H1 (cell line): ENCODE measurements around the gene UBR3. TPM values are rescaled to one million over a fixed set of nuclear protein-coding genes. Genes with fewer than 3 reads are reported as not detected.

ENCODE experiments used
- CTCF ChIA-PET: fragments of 300-600 bp; sonication (Branson Sonifier 250); formaldehyde crosslinking; loops from one replicate; lab custom pipeline; 2021; ENCODE audit not compliant: partially characterized antibody; lab: Charles Lee
- POLR2A ChIA-PET: fragments of 300-600 bp; sonication (Branson Sonifier 250); formaldehyde crosslinking; loops from one replicate; lab custom pipeline; 2021; ENCODE audit warnings: inconsistent platforms; ENCODE audit not compliant: partially characterized antibody; lab: Charles Lee
- DNase-seq, 2 experiments: peaks; one replicate each; pipeline versions ENCODE4 v3.0.0 to v3.0.0-alpha.2; 2010 to 2022; ENCODE audit warnings: low spot score in 2 of 2, low read depth in 1 of 2, mixed read lengths in 1 of 2
- FAIRE-seq: peaks from 2 replicates; lab custom pipeline; 2011; peaks lifted over from hg19 to GRCh38; lab: Jason Lieb, UNC
- H2AFZ ChIP-seq: 2 replicates; pipeline ENCODE4 v1.8.1; 2012; ENCODE audit warnings: low read length, inconsistent platforms
- H2AK5ac ChIP-seq: 2 replicates; pipeline ENCODE4 v1.6.1; 2013; ENCODE audit warnings: low read depth, low read length
- H2BK120ac ChIP-seq: replicated peaks from 2 replicates; pipeline ENCODE3; 2013; ENCODE audit warnings: low read depth, low read length, inconsistent platforms
- H2BK12ac ChIP-seq: 2 replicates; pipeline ENCODE4 v1.6.1; 2013; ENCODE audit warnings: low read depth, low read length
- H2BK15ac ChIP-seq: 2 replicates; pipeline ENCODE4 v1.6.1; 2013; ENCODE audit warnings: low read length
- H2BK20ac ChIP-seq: 2 replicates; pipeline ENCODE4 v1.6.1; 2013; ENCODE audit warnings: low read length
- H2BK5ac ChIP-seq: 2 replicates; pipeline ENCODE4 v1.6.1; 2013; ENCODE audit warnings: low read depth, low read length
- H3K14ac ChIP-seq: 2 replicates; pipeline ENCODE4 v1.6.1; 2013; ENCODE audit warnings: inconsistent platforms; ENCODE audit not compliant: insufficient read length
- H3K18ac ChIP-seq: 2 replicates; pipeline ENCODE4 v1.6.1; 2013; ENCODE audit warnings: low read length; ENCODE audit errors: extremely low read depth
- H3K23ac ChIP-seq: 2 replicates; pipeline ENCODE4 v1.6.1; 2013; ENCODE audit warnings: inconsistent platforms; ENCODE audit not compliant: insufficient read length
- H3K23me2 ChIP-seq: 2 replicates; pipeline ENCODE4 v1.6.1; 2013; ENCODE audit warnings: low read depth, low read length
- H3K27ac ChIP-seq: 2 replicates; pipeline ENCODE4 v1.6.1; 2011; ENCODE audit warnings: low read depth, low read length, inconsistent platforms
- H3K27me3 ChIP-seq, 4 experiments: replicated peaks in 1 of 4; 1 replicate in 1 of 4; 2 replicates in 3 of 4; pipeline versions ENCODE4 v1.6.1 to v1.8.1; 2011 to 2013; ENCODE audit warnings: low read length in 3 of 4, mild to moderate bottlenecking in 3 of 4, inconsistent platforms in 2 of 4, mixed read lengths in 2 of 4, moderate library complexity in 1 of 4; ENCODE audit not compliant: control insufficient read depth in 3 of 4, insufficient read depth in 3 of 4; ENCODE audit errors: extremely low read depth in 1 of 4
- H3K36me3 ChIP-seq, 4 experiments: 2 replicates each; pipeline versions ENCODE4 v1.6.1 to v1.8.1; 2011 to 2013; ENCODE audit warnings: mild to moderate bottlenecking in 4 of 4, low read length in 3 of 4, moderate library complexity in 2 of 4, control low read depth in 1 of 4, inconsistent platforms in 1 of 4; ENCODE audit not compliant: insufficient read depth in 4 of 4, control insufficient read depth in 2 of 4
- H3K4ac ChIP-seq: replicated peaks from 2 replicates; pipeline ENCODE3; 2013; ENCODE audit warnings: low read length, low read depth, mixed read lengths, inconsistent platforms; ENCODE audit not compliant: insufficient read length
- H3K4me1 ChIP-seq, 4 experiments: replicated peaks in 1 of 4; 1 replicate in 1 of 4; 2 replicates in 3 of 4; pipeline versions ENCODE4 v1.6.1 to v1.8.1; 2011 to 2013; ENCODE audit warnings: low read length in 3 of 4, inconsistent platforms in 2 of 4, mixed read lengths in 1 of 4; ENCODE audit not compliant: insufficient read depth in 4 of 4, control insufficient read depth in 3 of 4
- H3K4me2 ChIP-seq, 2 experiments: 2 replicates each; pipeline versions ENCODE4 v1.6.1 to v1.8.1; 2011 to 2013; ENCODE audit warnings: low read depth in 2 of 2, low read length in 2 of 2, control low read depth in 1 of 2, inconsistent platforms in 1 of 2, mild to moderate bottlenecking in 1 of 2; ENCODE audit not compliant: insufficient read depth in 1 of 2
- H3K4me3 ChIP-seq, 4 experiments: fragments of 200-600, 300-600 bp in 1 of 4; sonication (generic), shearing (Covaris generic), sonication (Bioruptor Twin) in 1 of 4; 2 replicates each; pipeline versions ENCODE4 v1.5.1 to v1.8.1; 2011 to 2016; ENCODE audit warnings: low read length in 4 of 4, low read depth in 3 of 4, control low read depth in 2 of 4, inconsistent platforms in 2 of 4, mild to moderate bottlenecking in 2 of 4, mixed read lengths in 1 of 4, moderate library complexity in 1 of 4; ENCODE audit not compliant: insufficient read depth in 2 of 4; ENCODE audit errors: extremely low read depth in 1 of 4
- H3K56ac ChIP-seq: replicated peaks from 2 replicates; pipeline ENCODE3; 2013; ENCODE audit warnings: low read depth, mild to moderate bottlenecking, mixed read lengths, low read length, inconsistent platforms; ENCODE audit not compliant: insufficient read length
- H3K79me1 ChIP-seq: 2 replicates; pipeline ENCODE4 v1.6.1; 2013; ENCODE audit warnings: low read depth, low read length, control low read depth
- H3K79me2 ChIP-seq, 2 experiments: 2 replicates each; pipeline versions ENCODE4 v1.6.1 to v1.8.1; 2012 to 2013; ENCODE audit warnings: low read length in 2 of 2, mild to moderate bottlenecking in 2 of 2, inconsistent platforms in 1 of 2; ENCODE audit not compliant: insufficient read depth in 2 of 2, control insufficient read depth in 1 of 2
- H3K9ac ChIP-seq, 4 experiments: replicated peaks in 1 of 4; 1 replicate in 1 of 4; 2 replicates in 3 of 4; pipeline versions ENCODE4 v1.6.1 to v1.8.1; 2011 to 2013; ENCODE audit warnings: low read depth in 3 of 4, low read length in 3 of 4, control low read depth in 2 of 4, mild to moderate bottlenecking in 2 of 4, moderate library complexity in 2 of 4, inconsistent platforms in 1 of 4; ENCODE audit errors: extremely low read depth in 1 of 4
- H3K9me3 ChIP-seq, 2 experiments: 2 replicates each; pipeline versions ENCODE4 v1.6.1 to v1.8.1; 2012 to 2013; ENCODE audit warnings: mild to moderate bottlenecking in 2 of 2, moderate library complexity in 2 of 2, control low read depth in 1 of 2, inconsistent platforms in 1 of 2, low read depth in 1 of 2, low read length in 1 of 2, mixed read lengths in 1 of 2; ENCODE audit not compliant: insufficient read depth in 2 of 2
- H4K20me1 ChIP-seq, 2 experiments: replicated peaks in 1 of 2; 2 replicates each; pipeline versions ENCODE3 to v1.8.1; 2011 to 2013; ENCODE audit warnings: inconsistent platforms in 2 of 2, low read length in 2 of 2, mild to moderate bottlenecking in 1 of 2; ENCODE audit not compliant: insufficient read depth in 2 of 2, control insufficient read depth in 1 of 2
- H4K5ac ChIP-seq: 2 replicates; pipeline ENCODE4 v1.6.1; 2013; ENCODE audit warnings: low read length, low read depth, mixed read lengths, inconsistent platforms; ENCODE audit not compliant: insufficient read length
- H4K8ac ChIP-seq: 2 replicates; pipeline ENCODE4 v1.8.0; 2013; ENCODE audit warnings: mild to moderate bottlenecking, moderate library complexity, low read length, inconsistent platforms; ENCODE audit not compliant: insufficient read depth; ENCODE audit errors: extremely low read depth
- H4K91ac ChIP-seq: replicated peaks from 2 replicates; pipeline ENCODE3; 2013; ENCODE audit warnings: low read length, mixed read lengths, inconsistent platforms; ENCODE audit not compliant: insufficient read length
- CTBP2 ChIP-seq: IDR thresholded peaks from 2 replicates; pipeline ENCODE4 v1.7.0; 2011; ENCODE audit warnings: borderline replicate concordance, mild to moderate bottlenecking, moderate library complexity, mixed read lengths, low read length; ENCODE audit not compliant: insufficient read depth, insufficient read length
- HDAC2 ChIP-seq, 2 experiments: fragments of 300-600 bp in 1 of 2; sonication (generic) in 1 of 2; IDR thresholded peaks; 2 replicates each; pipeline ENCODE4 v1.6.1; 2011 to 2012; ENCODE audit warnings: low read depth in 2 of 2, low read length in 2 of 2, mild to moderate bottlenecking in 2 of 2, moderate library complexity in 2 of 2, borderline replicate concordance in 1 of 2, inconsistent platforms in 1 of 2
- MAFK ChIP-seq: IDR thresholded peaks from 2 replicates; pipeline ENCODE4 v1.6.1; 2012; ENCODE audit warnings: low read depth, mild to moderate bottlenecking, improper control_type of control experiment, low read length
- WGBS, 2 experiments: shearing (Covaris generic) in 1 of 2; methylation state at CpG; one replicate each; pipeline versions ENCODE4 v1.1.6 to v1.1.7; 2013 to 2015; ENCODE audit warnings: low lambda C conversion rate in 2 of 2, mixed read lengths in 2 of 2, inconsistent platforms in 1 of 2, low coverage in 1 of 2, missing lambda C conversion rate in 1 of 2; ENCODE audit not compliant: insufficient replicate concordance in 2 of 2, insufficient coverage in 1 of 2, insufficient read length in 1 of 2; ENCODE audit errors: extremely low coverage in 1 of 2, missing lambda C conversion rate in 1 of 2; 5-methylcytosine and 5-hydroxymethylcytosine counted together
- polyA plus RNA-seq, 7 experiments: library from polyadenylated mRNA; depleted of rRNA in 3 of 7; stranded (reverse) in 5 of 7; unstranded in 2 of 7; fragments of >200 nt in 5 of 7; fragments of 200-250 nt in 2 of 7; gene quantifications; 1 replicate in 5 of 7; 2 replicates in 1 of 7; 4 replicates in 1 of 7; pipeline versions ENCODE4 v1.2.1 to v1.2.3, GENCODE V29; 2011 to 2013; ENCODE audit warnings: missing spikeins in 2 of 7, mixed read lengths in 2 of 7
- total RNA-seq: library from RNA; stranded (reverse); fragmentation: NEBNext Ultra II Directional; extraction: Animal tissue kit (Norgen Biotek cat#: 25700); gene quantifications from 2 replicates; pipeline ENCODE4 v1.2.1, GENCODE V29; 2021

UBR3 gene
- total and polyA plus RNA-seq, 2 of the 8 experiments (the other 6 are each of a cell fraction or from before 2014, with no cell fraction given), result 3.7 to 17.7 TPM

DNA sequence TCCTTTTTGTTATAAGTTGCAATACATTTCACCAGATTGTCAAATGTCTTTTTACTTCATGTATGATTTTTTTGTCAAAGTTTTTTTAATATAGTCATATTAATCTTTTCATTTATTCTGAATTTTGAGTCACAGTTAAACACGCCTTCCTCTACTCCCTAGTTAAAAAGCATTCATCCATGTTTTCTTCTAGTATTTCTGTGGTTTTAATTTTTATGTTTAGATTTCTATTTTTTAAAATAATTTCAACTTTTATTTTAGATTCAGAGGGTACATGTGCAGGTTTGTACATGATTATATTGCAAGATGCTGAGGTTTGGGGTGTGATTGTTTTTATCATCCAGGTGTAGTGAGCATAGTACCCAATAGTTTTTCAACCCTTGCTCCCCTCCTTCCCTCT is 204.0 kb downstream of the UBR3 start:
- no peak for FAIRE-seq
- Histone ChIP-seq H3K4me2 (no peak overlapping the region), H2AK5ac (no peak overlapping the region), H2BK5ac (no peak overlapping the region), H2BK12ac (no peak overlapping the region), H3K79me2 (no peaks in the 10 kb centered on the region), H3K27ac (no peak overlapping the region), H2BK120ac (no peak overlapping the region), H3K4ac (no peak overlapping the region), H3K27me3 (no peaks in the 10 kb centered on the region), H3K79me1 (no peaks in the 10 kb centered on the region), H3K23me2 (no peaks in the 10 kb centered on the region), H3K14ac (no peak overlapping the region)
- 96% methylated on average over 1 of the region's 1 CpG; no CpG with 5 or more reads in 1 of the 2 experiments for WGBS, 2 experiments
- CTCF ChIA-PET, result no interaction called here
- TF ChIP-seq HDAC2 (IDR thresholded peaks at IDR 0.05; ENCODE audit: borderline replicate concordance in 1 of 2, low read depth in 2 of 2, low read length in 2 of 2) (no peak), CTBP2 (no peak), MAFK (no peak)
- TF ChIP-seq, all 59 proteins: peak for 0
- no peak overlapping the region for H4K8ac ChIP-seq
- H2AFZ ChIP-seq, result no peak overlapping the region
- no peak overlapping the region for H3K23ac ChIP-seq
- DNase-seq, result no peak
- no peaks in the 10 kb centered on the region for H4K20me1 ChIP-seq
- H3K18ac ChIP-seq, result no peak overlapping the region
- no peak overlapping the region for H3K9ac ChIP-seq
- no peak overlapping the region for H2BK20ac ChIP-seq
- peaks cover 0 to 9% (median 2%) of the 10 kb centered on the region in 4 experiments; a peak in 2 of 8 replicates for H3K36me3 ChIP-seq
- H4K91ac ChIP-seq, result no peak overlapping the region
- no peak overlapping the region for H2BK15ac ChIP-seq
- H3K56ac ChIP-seq, result no peak overlapping the region
- POLR2A ChIA-PET, result no interaction called here
- H4K5ac ChIP-seq, result no peak overlapping the region
- peaks cover 0 to 10% of the 10 kb centered on the region in 2 experiments; a peak in 2 of 4 replicates for H3K9me3 ChIP-seq
- H3K4me1 ChIP-seq, result peaks cover 0 to 10% (median 2%) of the 10 kb centered on the region in 4 experiments; a peak in 2 of 7 replicates
- H3K4me3 ChIP-seq, result no peak overlapping the region
